SK-N-SH (cell line): ENCODE measurements around the gene SLC34A1.

Experiments
- TAF1 ChIP-seq: IDR thresholded peaks from 2 replicates; pipeline ENCODE4 v1.6.1; 2012; ENCODE audit warnings: low read depth, mild to moderate bottlenecking, low read length, moderate library complexity, borderline replicate concordance
- TF ChIP-seq, protein P1 (sequence below): IDR thresholded peaks from 2 replicates; pipeline ENCODE4 v1.4.0; 2012; ENCODE audit warnings: low read depth
- TF ChIP-seq, protein P2 (sequence below): fragments of 200-600 bp; sonication (generic); IDR thresholded peaks from 2 replicates; pipeline ENCODE4 v1.6.1; 2017; ENCODE audit warnings: antibody characterized with exemption, mild to moderate bottlenecking, moderate library complexity

DNA sequence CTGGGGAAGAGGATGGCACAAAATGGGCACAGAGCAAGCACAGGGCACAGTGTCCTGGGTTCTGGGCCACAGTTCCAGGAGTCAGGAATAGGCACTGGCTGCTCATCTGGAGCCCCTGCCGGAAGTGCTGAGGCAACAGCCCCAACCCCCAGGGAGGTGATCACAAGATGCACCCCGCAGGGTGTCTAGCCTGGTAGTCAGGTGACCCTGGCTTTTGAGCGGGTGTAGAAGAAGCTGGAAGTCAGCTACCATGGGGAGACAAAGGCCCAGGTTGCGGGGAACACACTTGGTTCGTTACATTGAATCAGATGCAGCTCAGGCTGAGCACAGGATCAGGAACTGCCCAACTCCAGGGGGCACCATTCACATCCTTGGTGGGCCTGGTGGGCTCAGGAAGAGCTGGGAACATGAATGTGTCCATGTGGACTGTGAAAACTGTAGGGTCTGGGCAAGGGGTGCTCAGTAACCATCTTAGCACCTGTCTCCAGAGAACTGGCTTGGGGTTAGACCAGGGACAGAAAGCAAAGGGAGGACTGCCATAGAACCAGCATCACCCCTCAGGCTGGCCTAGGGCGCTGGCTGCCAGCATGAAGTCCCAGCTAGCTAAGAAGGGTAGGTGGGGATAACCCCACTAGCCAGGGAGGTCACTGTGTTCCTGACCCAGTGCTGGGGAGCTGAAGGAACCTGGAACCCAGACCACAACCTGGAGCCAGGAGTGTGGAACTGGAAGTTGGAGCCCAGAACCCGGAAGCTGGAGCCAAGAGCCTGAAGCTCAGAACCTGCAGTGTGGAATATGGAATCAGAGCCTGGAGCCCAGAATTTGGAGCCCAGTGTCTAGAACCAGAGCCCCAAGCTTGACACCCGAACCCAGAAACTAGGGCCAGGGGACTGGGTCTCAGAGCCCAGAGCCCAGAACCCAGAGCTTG, 6.1 kb upstream of the SLC34A1 start:
- TF ChIP-seq, protein P1, sequence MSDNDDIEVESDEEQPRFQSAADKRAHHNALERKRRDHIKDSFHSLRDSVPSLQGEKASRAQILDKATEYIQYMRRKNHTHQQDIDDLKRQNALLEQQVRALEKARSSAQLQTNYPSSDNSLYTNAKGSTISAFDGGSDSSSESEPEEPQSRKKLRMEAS: no peak
- TF ChIP-seq TAF1: no peak
- TF ChIP-seq, protein P2, sequence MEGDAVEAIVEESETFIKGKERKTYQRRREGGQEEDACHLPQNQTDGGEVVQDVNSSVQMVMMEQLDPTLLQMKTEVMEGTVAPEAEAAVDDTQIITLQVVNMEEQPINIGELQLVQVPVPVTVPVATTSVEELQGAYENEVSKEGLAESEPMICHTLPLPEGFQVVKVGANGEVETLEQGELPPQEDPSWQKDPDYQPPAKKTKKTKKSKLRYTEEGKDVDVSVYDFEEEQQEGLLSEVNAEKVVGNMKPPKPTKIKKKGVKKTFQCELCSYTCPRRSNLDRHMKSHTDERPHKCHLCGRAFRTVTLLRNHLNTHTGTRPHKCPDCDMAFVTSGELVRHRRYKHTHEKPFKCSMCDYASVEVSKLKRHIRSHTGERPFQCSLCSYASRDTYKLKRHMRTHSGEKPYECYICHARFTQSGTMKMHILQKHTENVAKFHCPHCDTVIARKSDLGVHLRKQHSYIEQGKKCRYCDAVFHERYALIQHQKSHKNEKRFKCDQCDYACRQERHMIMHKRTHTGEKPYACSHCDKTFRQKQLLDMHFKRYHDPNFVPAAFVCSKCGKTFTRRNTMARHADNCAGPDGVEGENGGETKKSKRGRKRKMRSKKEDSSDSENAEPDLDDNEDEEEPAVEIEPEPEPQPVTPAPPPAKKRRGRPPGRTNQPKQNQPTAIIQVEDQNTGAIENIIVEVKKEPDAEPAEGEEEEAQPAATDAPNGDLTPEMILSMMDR: no peak
